T follicular helper cell (primary cell): ENCODE measurements around the gene TMEM8B.
A peak's percentile ranks its signal among the peaks of the same experiment; 100 is the strongest.

Experiments used
- DNase-seq: peaks from one replicate; pipeline ENCODE4 v3.0.0-alpha.2; 2020; ENCODE audit warnings: low read depth

Gene TMEM8B

DNA sequence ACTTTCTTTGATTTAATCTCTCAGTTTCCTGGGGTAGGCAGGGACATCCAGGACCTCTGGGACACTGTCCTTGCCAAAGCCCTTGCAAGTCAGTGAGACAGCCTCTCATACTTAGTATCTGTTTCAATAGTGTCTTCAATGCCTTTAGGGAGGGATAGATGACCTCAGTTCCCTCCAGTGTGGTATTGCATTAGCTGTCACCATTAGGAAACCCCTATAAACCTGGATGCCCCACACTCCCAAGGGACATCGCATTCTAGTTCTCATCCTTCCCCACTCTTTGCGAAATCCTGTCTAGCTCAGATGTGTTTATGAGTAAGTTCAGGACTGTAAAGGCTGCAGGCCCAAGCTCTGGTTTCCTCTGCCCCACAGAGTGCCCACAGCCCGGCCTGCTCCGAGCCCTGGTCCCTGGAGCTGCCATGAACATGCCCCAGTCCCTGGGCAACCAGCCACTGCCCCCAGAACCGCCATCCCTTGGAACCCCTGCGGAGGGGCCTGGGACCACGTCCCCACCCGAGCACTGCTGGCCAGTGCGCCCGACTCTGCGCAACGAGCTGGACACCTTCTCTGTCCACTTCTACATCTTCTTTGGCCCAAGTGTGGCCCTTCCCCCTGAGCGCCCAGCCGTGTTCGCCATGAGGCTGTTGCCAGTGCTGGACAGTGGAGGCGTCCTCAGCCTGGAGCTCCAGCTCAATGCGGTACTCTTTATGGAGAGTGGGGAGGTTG lies 13.2 kb downstream of the TMEM8B start:
- DNase-seq, result no peak

- no peak for DNase-seq
Measured at GRCh38 chr9:35842795-35843194, 13.8 kb downstream of the TMEM8B start.

DNA sequence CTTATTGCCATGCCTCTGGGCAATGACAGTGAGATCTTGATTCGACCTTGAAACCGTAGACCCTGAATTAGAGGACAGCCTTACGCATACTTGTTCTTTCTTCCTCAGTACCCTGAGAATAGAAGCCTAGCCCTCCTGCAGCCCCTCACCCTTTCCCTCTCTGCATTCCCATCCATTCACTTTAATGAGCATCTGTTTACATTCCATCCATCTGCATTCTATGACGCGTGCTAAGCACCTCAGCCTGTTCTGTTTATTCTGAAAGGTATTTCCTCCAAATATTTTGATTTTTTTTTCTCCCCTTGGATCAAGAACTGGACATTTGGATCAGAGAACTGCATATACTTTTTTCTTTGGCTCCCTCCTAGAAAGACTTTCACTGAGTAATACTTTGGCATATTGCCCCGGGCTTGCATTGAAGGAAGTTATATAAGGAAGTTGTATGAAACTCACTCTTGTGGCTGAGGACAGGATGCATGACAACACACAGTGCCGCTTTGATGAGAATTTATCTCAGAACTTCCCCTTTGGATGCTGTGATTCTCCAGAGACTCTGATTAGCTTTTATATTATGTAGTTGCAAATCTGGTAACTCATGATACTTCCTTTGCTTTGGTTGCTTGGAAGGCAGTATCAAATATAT lies 15.7 kb downstream of the TMEM8B start:
- peak; percentile 33 for DNase-seq

DNA sequence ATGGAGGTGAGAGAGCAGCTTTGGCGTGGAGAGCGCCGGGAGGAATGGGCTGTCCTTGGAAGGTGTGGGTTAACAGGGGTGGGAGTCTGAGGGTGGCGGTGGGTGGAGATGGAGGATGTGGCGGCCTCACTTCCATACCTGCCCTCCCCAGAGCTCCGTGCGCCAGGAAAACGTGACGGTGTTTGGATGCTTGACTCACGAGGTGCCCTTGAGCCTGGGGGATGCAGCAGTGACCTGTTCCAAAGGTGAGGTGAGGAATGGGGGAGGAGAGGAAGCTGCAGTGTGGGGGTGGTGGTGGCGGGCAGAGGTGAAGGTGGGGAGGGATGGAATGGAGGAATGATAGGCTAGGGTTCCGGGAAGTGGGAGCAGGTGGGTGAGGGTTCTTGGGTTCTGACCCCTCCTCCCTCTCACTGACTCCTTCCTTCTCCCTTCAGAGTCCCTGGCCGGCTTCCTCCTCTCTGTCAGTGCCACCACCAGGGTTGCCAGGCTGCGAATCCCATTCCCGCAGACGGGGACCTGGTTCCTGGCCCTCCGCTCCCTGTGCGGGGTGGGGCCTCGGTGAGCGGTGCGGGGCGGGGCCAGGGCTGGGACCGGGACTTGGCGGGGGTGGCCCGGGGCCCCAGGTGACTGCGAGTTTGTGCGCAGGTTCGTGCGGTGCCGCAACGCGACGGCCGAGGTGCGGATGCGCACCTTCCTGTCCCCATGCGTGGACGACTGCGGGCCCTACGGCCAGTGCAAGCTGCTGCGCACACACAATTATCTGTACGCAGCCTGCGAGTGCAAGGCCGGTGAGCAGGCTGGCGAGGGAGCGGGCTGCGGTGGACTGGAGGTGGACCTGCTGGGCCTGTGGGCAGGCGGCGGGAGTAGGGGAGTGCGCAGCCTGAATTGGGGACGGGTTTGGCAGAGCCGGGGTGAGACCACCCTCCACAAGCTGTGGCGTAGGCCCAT lies 17.1 kb downstream of the TMEM8B start:
- no peak for DNase-seq

DNA sequence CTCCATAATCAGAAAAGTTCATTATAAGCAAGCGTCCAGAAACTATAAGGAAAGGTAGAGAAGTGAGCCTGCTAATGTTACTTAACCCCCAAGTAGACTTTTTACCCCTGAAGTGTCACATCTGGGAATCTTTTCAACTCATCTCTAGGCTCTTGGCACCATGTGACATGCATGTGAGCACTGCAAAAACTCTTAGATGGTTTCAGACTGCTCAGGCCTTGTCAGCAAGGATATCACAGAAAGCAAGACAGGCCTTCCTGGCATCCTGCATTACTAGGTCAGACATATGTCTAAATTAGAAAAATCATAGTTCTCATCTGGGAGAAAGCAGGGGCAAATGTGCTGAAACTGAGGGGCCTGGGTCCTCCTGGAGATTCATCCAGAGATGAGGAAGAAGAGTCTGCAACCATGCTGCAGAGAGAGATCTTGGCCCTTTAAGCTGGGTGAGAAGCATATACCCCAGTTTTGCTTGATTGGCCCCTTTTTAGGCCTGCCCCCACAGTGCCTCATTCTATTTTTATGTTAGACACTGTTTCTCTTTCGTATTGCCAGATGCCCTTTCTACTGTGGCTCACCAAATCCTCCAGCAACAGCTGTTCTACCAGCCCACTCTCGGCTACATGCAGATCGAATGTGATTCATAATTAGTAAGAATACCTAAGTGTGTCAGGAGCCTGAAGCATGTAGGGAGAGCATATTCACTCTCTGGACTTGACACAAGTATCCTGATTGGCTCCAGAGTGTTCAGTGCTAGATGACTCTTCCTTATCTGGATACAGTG lies 19.0 kb downstream of the TMEM8B start:
- DNase-seq, result no peak

DNA sequence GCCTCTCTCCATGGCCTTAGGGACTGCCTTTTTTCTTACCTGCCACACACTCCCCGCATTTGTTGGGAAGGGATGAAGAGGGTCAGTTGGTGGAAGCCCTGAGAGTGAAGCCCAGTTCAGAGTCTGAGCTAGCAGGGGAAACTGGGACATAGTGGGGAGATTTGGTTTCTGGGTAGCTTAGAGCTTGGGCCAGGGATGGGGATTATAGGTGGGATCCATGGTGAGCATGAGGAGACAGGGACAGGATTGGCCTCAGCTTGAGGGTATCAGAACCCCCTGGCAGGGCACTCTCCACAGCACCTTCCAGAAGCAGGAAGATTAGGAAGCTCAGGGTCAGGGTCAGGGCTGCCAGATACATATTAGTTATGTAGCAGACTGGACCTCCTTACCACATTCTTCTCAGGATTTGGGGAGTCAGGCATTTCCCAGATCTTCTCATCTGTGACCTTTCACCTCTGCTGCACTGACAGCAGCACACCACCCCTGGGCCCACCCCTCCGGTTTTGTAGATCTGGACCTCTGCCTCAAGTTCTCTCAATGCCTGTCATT lies 23.3 kb downstream of the TMEM8B start:
- DNase-seq, result no peak

DNA sequence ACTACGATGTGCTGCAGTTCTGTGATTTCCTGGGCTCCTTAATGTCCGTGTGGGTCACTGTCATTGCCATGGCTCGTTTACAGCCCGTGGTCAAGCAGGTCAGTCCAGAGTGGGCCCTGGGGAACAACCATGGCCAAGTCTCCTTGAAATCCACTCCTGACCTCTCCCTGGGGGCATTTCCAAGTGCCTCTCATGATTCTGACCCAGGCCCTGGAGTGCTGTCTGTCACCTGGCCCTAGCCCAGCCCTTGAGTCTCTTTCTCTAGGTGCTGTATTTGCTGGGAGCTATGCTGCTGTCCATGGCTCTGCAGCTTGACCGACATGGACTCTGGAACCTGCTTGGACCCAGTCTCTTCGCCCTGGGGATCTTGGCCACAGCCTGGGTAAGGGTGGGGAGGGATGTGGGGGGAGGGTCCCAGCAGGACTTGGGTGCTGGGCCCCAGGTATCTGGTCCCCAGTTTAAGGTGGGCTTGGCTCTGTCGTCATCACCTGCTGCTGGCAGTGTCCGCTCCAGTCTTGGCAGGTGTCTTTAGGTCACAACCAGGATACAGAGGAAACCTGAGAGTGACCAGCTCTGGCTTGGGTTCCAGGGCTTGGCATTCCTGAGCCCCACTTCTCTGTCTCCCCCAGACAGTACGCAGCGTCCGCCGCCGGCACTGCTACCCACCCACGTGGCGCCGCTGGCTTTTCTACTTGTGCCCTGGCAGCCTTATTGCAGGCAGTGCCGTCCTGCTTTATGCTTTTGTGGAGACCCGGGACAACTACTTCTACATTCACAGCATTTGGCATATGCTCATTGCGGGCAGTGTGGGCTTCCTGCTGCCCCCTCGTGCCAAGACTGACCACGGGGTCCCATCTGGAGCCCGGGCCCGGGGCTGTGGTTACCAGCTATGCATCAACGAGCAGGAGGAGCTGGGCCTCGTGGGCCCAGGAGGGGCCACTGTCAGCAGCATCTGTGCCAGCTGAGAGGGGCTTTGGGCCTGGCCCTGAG lies 24.1 kb downstream of the TMEM8B start:
- DNase-seq, result no peak

DNA sequence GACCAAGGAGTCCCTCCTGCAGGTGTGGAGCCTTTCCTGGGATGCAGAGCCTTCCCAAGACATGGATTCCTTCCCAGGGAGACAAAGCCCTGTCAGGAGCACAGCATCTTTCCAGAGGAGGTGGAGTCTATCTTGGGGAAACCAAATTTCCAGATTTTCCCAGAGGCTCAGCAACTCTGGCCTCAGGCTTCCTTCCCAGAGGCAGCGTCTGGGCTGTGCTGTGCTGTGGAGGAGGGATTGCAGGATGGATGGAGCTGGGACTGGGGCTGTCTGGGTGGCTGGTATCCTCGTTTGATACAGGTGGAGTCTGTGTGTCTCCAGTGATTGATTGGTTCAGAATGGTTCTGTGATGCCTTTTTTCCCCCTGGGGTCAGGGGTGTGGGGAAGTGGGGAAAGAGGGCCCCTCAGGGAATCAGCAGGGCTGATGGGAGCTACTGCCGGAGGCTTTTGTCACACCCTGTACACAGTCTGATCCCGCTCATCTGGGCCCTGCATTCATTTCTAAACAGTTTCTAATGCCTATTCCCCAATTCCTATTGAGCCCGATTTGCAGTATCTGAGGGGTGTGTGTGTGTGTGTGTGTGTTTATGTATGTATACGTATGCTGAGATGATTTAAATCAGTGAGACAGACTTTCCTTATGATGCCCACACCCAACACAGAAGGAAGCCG lies 25.2 kb downstream of the TMEM8B start:
- no peak for DNase-seq

DNA sequence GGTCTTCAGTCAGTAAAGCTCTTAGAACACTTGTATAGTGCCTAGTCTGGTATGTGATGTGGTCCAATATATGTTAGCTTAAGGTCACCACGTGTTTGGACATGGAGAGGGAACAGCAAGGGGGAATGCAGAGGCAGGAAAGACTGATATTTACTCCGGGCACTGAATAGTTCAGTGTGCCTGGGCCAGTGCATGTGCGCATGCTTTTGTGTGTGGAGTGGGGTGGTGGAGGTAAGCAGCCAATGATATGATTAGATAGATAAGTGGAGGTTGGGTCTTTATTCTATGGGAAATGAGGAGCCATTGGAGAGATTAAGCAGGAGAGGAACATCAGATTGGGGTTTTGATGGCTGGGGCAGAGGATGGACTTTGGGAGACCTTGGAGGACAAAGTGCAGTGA lies 27.2 kb downstream of the TMEM8B start:
- no peak for DNase-seq

DNA sequence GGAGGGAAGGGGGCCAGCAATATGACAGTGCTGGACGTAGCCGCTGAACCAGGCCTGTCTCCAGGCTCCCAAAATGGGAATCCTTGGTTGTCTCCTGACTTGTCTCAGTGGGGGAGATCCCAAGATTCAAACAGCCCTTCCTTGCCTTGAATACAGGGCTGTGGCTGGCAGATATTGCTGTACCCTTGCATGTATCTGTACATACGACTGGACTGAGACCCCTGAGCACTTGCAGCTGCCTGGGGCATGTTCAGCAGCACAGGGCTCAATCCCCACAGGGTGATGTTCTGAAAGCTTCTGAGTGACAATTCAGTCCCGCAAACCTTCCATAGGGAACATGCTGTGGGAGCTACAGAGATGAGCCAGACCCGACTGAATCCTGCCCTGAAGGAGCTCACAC lies 27.9 kb downstream of the TMEM8B start:
- DNase-seq, result no peak

DNA sequence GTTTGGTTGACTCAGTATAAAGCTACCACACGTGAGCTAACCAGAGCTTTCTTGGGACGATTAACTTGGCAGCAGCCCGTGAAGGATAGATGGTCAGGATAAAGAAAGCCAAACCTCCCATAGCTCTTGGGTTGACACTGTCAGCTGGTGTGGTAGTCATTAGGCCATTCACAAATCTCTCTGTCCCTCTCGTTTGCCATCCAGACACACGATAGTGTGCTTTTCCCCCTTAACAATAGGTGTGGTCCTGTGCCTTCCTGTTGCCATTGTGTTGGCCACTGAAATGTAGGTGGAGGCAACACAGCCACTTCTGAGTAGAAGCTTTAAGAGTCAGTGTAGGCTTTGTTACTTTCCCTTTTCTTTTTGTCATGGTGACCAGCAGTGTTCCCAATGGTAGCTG lies 29.4 kb downstream of the TMEM8B start:
- DNase-seq, result no peak

DNA sequence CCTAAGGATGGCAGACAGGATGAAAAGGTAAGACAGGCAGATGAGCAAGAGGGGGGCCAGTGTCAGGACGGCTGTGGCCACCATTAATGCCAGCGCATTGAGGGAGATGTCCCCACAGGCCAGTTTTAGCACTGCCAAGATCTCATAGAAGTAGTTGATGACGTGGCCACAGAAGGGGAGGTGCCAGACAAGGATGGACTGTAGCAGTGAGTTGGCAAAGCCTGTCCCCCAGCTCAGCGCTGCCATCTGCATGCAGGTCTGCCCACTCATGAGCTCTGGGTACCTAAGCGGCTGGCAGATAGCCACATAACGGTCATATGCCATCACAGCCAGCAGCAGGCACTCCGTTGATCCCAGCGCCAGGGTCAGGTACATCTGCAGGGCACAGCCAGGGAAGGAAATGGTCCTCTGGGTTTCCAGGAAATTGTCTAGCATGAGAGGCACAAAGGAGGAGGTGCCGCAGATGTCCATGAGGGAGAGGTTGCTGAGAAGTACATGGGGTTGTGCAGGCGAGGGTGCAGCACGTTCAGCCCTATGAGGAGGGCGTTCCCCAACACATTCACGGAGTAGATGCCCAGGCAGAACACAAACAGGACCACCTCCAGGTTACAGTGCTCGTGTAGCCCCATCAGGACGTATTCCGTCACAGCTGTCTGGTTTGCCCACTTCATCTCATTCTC lies 30.4 kb downstream of the TMEM8B start:
- no peak for DNase-seq

DNA sequence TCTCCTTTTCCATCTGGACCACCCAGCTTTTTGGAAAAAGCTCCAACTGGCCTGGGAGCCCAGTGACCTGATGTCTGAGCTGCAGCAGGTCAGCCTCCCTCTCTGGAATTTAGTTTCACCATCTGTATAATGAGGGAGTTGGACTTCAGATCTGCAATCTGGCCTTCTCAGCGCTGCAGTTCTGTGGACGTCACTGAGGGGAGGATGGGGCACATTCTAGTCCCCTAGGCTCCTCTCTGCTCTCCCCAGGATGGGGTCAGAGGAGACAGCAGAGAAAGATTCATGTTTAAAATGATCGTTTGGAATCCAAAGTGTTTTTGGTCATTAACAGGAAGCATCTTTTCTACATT lies 30.9 kb downstream of the TMEM8B start:
- no peak for DNase-seq

DNA sequence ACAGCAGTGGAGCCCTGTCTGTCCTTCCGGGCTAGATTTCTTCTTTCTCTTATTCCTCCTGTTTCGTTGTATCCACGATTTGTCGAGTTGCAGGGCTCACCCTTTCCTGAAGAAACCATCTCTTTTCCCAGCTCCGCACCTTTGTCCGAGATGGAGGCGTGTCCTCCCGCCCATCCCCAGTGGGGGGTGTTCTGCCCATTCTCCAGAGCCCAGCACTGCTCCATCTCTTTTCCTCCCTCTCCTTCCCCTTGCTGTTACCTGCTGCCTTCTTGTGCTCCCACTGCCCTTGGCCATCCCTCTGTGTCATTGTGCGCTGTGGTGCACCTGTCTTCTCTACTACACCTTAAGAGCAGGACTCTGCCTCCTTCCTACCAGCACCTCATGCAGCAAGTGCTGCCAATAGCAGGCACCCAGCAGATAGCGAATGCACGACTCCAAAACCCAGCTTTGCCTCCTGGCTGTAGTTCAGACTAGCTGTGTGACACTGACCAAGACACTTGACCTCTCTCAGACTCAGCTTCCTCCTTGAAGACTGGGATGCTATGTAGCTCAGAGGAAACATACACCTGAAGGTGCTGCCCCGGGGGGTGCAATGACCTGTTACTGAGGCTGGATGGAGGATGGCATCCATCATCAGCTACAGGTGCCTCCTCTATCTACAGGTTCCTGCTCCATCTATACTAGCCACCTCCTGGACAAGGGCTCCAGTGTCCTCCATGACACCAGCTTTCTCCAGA lies 32.3 kb downstream of the TMEM8B start:
- DNase-seq, result no peak

- no peak for DNase-seq
Measured at GRCh38 chr9:35862328-35862727, 33.3 kb downstream of the TMEM8B start.

- DNase-seq, result no peak
Measured at GRCh38 chr9:35863583-35863982, 34.6 kb downstream of the TMEM8B start.

GRCh38 chr9:35864695-35865255 lies 35.7 kb downstream of the TMEM8B start:
- DNase-seq, result no peak

GRCh38 chr9:35867538-35867937 lies 38.5 kb downstream of the TMEM8B start:
- DNase-seq, result no peak
